HCT116 (cell line): Measurements from ENCODE around the gene MIA2. TPM values are rescaled to one million over a fixed set of nuclear protein-coding genes. Genes with fewer than 3 reads are reported as not detected.
"Not testable (repeated sequence)": the region's sequence is repeated elsewhere in the genome, so short reads cannot be mapped to it uniquely, and the experiment has no call there.

Experiments
- ATAC-seq: fragments of 200-7000 bp; cut with Tn5 transposase; 2 replicates; pipeline ENCODE4 v1.9.1; 2020; ENCODE audit warnings: mild to moderate bottlenecking, moderate library complexity
- BruUV-seq: library from RNA; stranded (reverse); fragments of 400-500 nt; replicated peaks from 2 replicates; lab custom pipeline; 2021; lab: Mats Ljungman, UMichigan
- CTCF ChIA-PET: fragments of 300-600 bp; sonication (Branson Sonifier 250); formaldehyde crosslinking; loops from one replicate; lab custom pipeline; 2021; ENCODE audit warnings: antibody characterized with exemption; lab: Charles Lee
- POLR2A ChIA-PET: fragments of 300-600, 350-600 bp; sonication (Branson Sonifier 250); formaldehyde crosslinking; loops from one replicate; lab custom pipeline; 2021; ENCODE audit warnings: antibody characterized with exemption; lab: Charles Lee
- RAD21 ChIA-PET, 2 experiments: fragments of 300-600 bp; sonication (Branson Sonifier 250); formaldehyde crosslinking; loops; one replicate each; lab custom pipeline; 2023; ENCODE audit warnings: low total read pairs in 2 of 2; ENCODE audit not compliant: uncharacterized antibody in 2 of 2, unreplicated experiment in 2 of 2, low non-redundant PET in 1 of 2; lab: Charles Lee
- DNase-seq: peaks from one replicate; pipeline ENCODE4 v3.0.0-alpha.2; 2010; ENCODE audit warnings: low read depth, low spot score
- H2AFZ ChIP-seq: fragments of 200-600 bp; shearing (Covaris generic), sonication (generic); 2 replicates; pipeline ENCODE4 v1.6.1; 2017; ENCODE audit warnings: low read depth, mixed run types, mixed read lengths, antibody characterized with exemption, low read length; ENCODE audit not compliant: poor library complexity, severe bottlenecking
- H3K27ac ChIP-seq: 2 replicates; pipeline ENCODE4 v1.5.1; 2012; ENCODE audit warnings: low read depth, low read length
- H3K27me3 ChIP-seq: fragments of 200-600 bp; sonication (generic); 2 replicates; pipeline ENCODE4 v1.6.1; 2016; ENCODE audit warnings: mixed run types, low read length, mixed read lengths; ENCODE audit not compliant: insufficient read depth
- H3K36me3 ChIP-seq, 2 experiments: fragments of 200-500 bp in 1 of 2; fragments of 200-600 bp in 1 of 2; sonication (Bioruptor generic) in 1 of 2; sonication (generic) in 1 of 2; 2 replicates each; pipeline versions ENCODE4 v1.5.1 to v1.6.1; 2014 to 2016; ENCODE audit warnings: low read length in 2 of 2, inconsistent platforms in 1 of 2, mixed read lengths in 1 of 2, mixed run types in 1 of 2; ENCODE audit not compliant: insufficient read depth in 2 of 2, control insufficient read depth in 1 of 2
- H3K4me1 ChIP-seq, 2 experiments: fragments of 200-600 bp in 1 of 2; sonication (generic) in 1 of 2; 2 replicates each; pipeline versions ENCODE4 v1.5.1 to v1.6.1; 2012 to 2017; ENCODE audit warnings: low read length in 2 of 2, inconsistent platforms in 1 of 2, mild to moderate bottlenecking in 1 of 2, mixed read lengths in 1 of 2, mixed run types in 1 of 2, moderate library complexity in 1 of 2; ENCODE audit not compliant: insufficient read depth in 2 of 2, control insufficient read depth in 1 of 2
- H3K4me2 ChIP-seq: fragments of 200-600 bp; sonication (generic); 2 replicates; pipeline ENCODE4 v1.6.1; 2017; ENCODE audit warnings: mixed run types, low read length, mixed read lengths
- H3K4me3 ChIP-seq, 2 experiments: fragments of 200-600 bp in 1 of 2; sonication (generic) in 1 of 2; replicated peaks in 1 of 2; 2 replicates each; pipeline ENCODE4 v1.5.1; 2011 to 2016; ENCODE audit warnings: low read length in 2 of 2, control low read depth in 1 of 2, low read depth in 1 of 2, mild to moderate bottlenecking in 1 of 2, mixed read lengths in 1 of 2, mixed run types in 1 of 2
- H3K79me2 ChIP-seq: fragments of 200-600 bp; sonication (generic); 2 replicates; pipeline ENCODE4 v1.6.1; 2017; ENCODE audit warnings: mild to moderate bottlenecking, mixed run types, low read length, moderate library complexity, mixed read lengths; ENCODE audit not compliant: insufficient read depth
- H3K9ac ChIP-seq: fragments of 200-600 bp; sonication (generic); 2 replicates; pipeline ENCODE4 v1.6.1; 2016; ENCODE audit warnings: low read length, mixed read lengths
- H3K9me2 ChIP-seq: fragments of 200-600 bp; sonication (generic), shearing (Covaris generic); 2 replicates; pipeline ENCODE4 v1.6.1; 2017; ENCODE audit warnings: mixed run types, mild to moderate bottlenecking, moderate library complexity; ENCODE audit not compliant: insufficient read depth
- H3K9me3 ChIP-seq, 2 experiments: fragments of 200-500 bp in 1 of 2; fragments of 200-600 bp in 1 of 2; sonication (Bioruptor generic) in 1 of 2; sonication (generic) in 1 of 2; 2 replicates each; pipeline ENCODE4 v1.6.1; 2014 to 2017; ENCODE audit warnings: low read length in 2 of 2, mixed read lengths in 2 of 2, inconsistent platforms in 1 of 2, low read depth in 1 of 2, mild to moderate bottlenecking in 1 of 2, mixed run types in 1 of 2, moderate library complexity in 1 of 2; ENCODE audit not compliant: control insufficient read depth in 1 of 2, insufficient read depth in 1 of 2
- H4K20me1 ChIP-seq: fragments of 200-600 bp; sonication (generic), shearing (Covaris generic); 2 replicates; pipeline ENCODE4 v1.6.1; 2017; ENCODE audit warnings: mixed run types, mild to moderate bottlenecking, moderate library complexity; ENCODE audit not compliant: insufficient read depth
- CBX3 ChIP-seq: IDR thresholded peaks from 2 replicates; pipeline ENCODE4 v1.6.1; 2012; ENCODE audit warnings: low read depth
- MAX ChIP-seq: IDR thresholded peaks from 2 replicates; pipeline ENCODE4 v1.6.1; 2012
- intact Hi-C: fragments of 100-400 bp; cut with micrococcal nuclease; formaldehyde crosslinking; loops from 2 replicates; pipeline ENCODE4 v1.10.0; 2022
- total RNA-seq: library from RNA; stranded (reverse); gene quantifications from one replicate; pipeline ENCODE4 v1.2.1, GENCODE V29; 2021; ENCODE audit not compliant: unreplicated experiment

Gene MIA2
- total RNA-seq, 1 experiment from 2014 or later, result 31.1 TPM

- Histone ChIP-seq H2AFZ (peak overlapping the region; percentile 91), H3K27ac (peak overlapping the region; percentile 80), H3K9ac (peak overlapping the region; percentile 65), H3K27me3 (no peaks in the 10 kb centered on the region), H3K79me2 (no peaks in the 10 kb centered on the region), H4K20me1 (no peaks in the 10 kb centered on the region), H3K4me1 (peaks cover 29 to 57% of the 10 kb centered on the region in 2 experiments), H3K4me2 (peak overlapping the region; percentile 78), H3K9me2 (no peaks in the 10 kb centered on the region), H3K4me3 (peak overlapping the region in 1 of 2 experiments; percentile 22; a peak in 2 of 4 replicates), H3K36me3 (no peaks in the 10 kb centered on the region), H3K9me3 (no peaks in the 10 kb centered on the region)
- ChIA-PET CTCF (no interaction called here), POLR2A (interaction anchor here (0.9 to 1.6 kb wide), 3 partner anchors 28 to 49 kb away, joined by 3 to 7 read pairs (median 3); partner anchors contain the start of gene TRAPPC6B), RAD21 (no interaction called here)
- BruUV-seq, result no TSS peak
- intact Hi-C loops, result loop anchor here (2.0 to 5.0 kb wide), 2 partner anchors 44 to 48 kb away; partner anchors contain the start of gene PNN
- peak; percentile 32 for DNase-seq
- peak; percentile 35 for ATAC-seq
- TF ChIP-seq CBX3 (no peak), MAX (0 out of 2 replicates have a peak, but pooled peaks have one; percentile 33)
Observed at GRCh38 chr14:39219075-39219499, 14.6 kb upstream of the MIA2 start.

GRCh38 chr14:39220473-39220872, 13.2 kb upstream of the MIA2 start:
- RAD21 ChIA-PET, H3K9ac ChIP-seq, H3K9me3 ChIP-seq, ATAC-seq, CTCF ChIA-PET, H3K79me2 ChIP-seq, H3K4me3 ChIP-seq, DNase-seq, H3K9me2 ChIP-seq, H4K20me1 ChIP-seq, H3K27me3 ChIP-seq, H3K4me2 ChIP-seq, H3K27ac ChIP-seq, BruUV-seq, H3K36me3 ChIP-seq, POLR2A ChIA-PET: not testable (repeated sequence)
- peaks cover 29 to 57% of the 10 kb centered on the region in 2 experiments for H3K4me1 ChIP-seq
- intact Hi-C loops, result loop anchor here (5.0 kb wide), 1 partner anchor 113 kb away; no protein-coding TSS in a partner anchor
- peak overlapping the region; percentile 91 for H2AFZ ChIP-seq
